RPMI8226 (cell line): ENCODE data around the gene KNSTRN.
A peak's percentile ranks its signal among the peaks of the same experiment; 100 is the strongest.

Experiments
- DNase-seq: peaks from one replicate; pipeline ENCODE4 v3.0.0-alpha.2; 2015

The KNSTRN gene

DNA sequence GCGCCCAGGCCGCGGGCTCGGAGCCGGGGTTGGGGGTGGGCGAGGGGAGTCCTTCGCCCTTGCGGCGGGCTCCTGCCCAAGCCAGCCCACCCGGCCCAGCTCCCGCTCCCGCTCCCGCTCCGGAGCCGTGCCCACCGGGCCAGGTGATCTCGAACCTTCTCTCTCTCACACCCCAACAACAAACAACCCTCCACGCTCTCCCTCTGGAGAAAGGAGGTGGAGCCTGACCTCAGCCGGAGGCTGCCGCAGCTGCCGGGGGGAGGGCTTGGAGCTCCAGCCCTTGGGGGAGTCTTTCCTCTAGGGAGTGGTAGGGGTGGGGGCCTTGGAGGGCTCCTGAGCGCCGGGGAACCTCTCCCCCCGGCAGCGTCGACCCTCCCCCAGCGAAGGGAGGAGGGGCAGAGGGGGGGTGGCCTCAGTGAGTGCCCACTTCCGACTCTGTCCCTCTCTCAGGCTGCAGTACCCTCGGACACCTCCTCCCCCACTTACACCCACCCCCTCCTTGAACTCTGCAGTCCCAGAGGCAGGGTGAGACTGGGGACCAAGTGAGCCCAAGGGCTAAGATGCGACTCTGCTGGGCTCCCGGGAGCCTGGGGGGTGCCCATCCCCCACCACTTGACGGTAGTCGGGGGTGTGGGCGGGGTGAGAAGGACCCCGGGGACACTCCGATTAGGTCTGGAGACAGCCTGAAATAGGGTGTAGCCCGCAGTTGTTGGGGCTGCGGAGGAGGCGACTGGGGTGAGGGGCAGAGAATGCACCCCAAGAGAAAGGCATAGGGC, 53.8 kb downstream of the KNSTRN start:
- DNase-seq, result peak; percentile 13

DNA sequence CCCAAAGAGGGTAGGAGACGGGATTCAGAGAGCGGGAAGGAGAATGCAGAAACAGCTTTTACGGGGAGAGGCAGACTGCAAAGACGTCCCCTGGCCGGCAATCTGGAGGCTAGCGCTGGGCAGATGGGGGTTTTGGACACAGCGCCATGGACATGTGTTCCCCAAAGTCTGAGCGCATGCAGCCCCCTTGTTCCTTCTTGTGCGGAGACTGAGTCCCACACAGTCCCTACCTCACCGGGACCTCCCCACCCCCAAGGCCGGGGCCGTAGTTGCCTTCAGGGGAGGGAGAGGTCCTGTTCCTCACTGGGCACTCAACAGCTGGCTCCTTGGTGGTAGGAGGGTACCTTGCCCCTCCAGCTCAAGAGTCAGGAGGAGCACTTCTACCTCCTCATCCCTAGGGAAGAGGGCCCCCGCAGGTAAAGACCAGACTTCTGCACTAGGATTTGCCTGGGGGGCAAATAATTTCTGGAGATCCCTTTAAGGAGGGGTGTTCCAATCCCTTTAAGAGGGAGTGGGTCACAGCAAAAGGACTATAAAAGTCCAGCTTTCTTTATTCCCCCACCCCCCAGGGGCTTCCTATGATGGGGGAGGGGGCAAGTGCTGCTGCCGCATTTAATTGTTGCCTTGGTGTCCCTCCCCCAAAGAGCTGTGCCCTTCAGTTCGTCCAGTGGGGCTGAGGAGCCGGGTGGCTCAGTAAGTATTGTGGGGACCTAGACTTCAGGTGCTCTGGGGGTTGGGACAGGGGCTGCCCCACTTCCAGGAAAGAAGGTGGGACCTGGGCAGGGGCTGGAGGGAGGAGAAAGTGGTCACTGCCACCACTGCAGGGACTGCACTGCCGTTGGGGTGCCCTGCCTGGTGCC, 54.6 kb downstream of the KNSTRN start:
- no peak for DNase-seq

DNA sequence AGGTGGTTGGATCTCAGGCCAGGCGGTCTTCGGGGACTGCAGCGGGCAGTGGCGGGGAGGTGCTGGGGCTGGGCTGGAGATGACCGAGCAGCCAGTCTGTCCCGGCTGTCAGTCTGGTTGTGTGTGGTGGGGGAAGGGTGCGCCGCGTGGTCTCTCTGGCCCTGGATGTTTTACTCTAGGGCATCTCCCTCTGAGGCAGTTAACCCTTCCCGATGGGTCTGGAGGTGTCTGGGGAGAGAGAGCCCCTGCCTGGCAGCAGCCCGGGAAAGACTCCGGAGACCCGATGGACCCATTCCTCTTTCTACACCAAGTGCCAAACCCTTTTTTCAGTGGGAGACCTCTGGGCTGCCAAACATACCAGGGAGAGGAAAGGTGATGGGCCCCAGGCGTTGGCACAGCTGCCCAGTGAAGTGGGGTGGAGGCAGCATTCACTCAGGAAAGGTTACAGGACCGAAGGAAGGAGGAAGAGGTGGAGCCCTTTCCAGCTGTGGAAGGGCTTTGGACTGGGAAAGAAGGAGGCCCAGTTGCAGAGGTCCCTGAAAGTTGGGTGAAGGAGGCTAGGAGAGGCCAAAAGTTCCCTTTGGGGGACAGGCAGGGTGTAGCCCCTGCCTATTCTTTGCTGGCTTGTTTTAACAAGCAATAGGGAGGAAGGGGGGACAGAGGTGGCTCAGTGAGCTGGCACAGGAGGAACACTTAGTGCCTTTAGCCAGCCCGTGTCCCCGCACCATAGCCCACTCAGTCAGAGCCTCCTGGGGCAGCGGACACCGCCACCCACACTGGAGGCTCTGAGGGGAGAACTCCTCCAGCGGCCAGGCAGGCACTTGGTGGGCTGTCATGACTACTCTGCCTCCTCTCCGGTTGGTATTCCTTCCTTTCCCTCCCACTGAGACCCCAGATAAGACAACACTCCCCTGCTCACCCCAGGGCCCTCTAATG, 55.5 kb downstream of the KNSTRN start:
- no peak for DNase-seq

DNA sequence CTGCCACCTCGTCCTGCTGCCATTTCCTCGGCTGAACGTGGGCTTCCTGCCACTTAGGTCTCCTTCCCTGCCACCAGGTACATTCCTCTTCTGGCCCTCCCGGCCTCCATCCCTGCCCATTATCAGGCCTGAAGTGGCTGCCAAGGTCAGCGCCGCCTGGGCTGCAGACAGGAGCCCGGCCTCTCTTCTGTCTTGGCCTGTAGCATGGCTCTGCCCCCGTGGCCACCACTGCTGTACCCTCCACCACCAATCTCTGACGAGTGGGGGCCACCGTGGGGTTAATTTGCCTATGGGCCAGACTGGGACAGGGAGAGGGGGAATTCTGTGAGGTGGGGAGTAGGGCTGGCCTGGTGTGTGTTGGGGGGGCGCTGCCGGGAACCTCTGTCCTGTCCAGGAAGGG, 56.2 kb downstream of the KNSTRN start:
- no peak for DNase-seq

DNA sequence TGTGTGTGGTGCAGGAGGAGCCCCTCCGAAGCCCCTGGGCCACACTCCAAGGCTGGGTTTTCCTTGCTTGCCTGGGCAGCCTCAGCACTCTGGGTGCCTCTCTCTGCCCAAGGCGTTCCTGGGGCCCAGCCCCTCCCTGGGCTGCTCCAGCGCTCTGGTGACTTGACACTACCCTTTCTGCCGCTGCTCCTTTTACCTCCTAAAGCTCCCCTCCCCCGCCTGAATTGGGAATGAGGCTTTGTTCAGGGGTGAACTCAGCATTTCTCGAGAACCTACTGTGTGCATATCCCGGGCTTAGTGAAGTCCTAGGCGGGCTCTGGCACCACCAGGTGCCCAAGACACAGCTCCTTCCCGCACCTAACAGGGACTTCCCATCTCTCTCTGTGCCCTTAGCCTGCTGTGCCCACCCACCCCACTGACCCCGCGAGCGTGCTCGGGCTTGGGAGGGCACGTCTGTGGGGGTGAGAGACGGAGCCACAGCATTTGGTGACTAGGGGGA, 57.0 kb downstream of the KNSTRN start:
- DNase-seq, result peak; percentile 27

DNA sequence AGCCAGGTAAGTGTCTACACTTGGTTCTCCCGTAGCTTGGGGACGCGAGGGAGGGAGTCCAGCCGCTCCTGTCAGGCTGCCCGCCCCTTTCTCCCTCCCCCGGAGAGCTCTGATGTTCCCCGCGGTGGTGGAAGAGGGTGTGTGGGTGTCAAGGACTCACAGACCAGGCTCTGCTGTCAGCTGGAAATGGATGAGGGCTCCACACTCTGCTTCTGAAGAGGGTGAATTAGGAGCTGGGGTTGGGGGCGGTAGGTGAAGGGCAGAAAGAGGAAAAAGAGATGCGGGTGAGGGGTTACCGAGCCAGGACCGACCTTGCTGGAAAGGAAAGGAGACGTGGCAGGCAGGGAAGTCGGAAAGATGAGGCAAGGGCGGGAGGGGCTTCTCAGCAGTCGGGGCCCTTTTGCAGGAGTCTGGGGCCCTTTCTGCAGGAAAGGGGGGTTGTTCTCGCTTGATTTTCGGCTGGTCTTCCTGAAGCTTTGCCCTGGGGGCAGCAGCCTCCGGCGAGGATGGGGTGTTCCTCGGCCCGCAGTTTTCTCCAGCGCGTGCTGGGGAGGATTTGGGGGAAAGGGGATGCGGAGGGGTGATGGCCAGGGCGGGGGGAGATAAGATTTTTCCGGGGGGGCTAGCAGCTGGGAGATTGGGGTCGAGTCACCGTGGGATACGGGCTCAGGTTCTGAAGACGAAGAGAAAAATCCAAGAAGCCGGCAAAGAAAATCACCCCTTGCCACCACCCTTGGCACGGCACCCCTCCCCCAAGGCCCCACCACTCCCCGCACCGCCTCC, 57.6 kb downstream of the KNSTRN start:
- peak; percentile 55 for DNase-seq

DNA sequence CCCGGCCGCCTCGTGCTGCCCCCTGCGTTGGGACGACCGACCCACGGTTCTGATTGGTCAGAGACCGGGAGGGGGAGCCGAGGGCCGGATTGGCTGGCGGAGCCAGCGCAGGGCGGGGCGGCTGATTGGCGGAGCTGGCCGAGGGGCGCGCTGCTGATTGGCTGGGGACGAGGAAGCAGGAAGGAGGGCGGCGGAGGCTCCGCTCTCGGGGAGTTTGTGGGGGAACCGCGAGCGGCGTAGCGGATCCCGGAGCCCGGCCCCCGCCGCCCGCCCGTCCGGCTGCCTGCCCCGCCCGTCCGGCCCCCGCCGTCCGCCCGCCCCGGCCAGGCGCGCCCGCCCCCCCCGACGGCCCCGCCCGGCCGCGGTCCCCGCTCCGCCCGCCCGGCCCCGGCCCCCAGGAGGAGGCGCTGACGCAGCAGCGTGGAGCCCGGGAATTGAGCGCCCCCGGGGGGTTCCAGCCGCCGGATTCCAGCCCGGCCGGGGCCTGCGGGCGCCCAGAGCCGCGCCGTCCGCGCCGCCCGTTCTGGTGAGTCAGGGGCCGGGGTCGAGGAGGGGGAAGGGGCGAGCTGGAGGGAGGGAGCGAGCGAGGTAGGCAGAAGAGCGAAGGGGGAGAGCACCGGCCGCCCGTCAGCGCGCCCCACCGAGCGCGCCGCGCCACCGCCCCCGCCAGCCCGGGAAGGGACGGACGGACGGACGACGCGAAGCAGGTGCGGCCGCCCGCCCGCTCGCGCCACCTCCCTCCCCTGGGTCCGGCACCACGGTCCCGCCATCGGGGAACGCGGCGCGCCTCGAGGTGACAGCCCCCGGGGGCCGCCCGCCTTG, 58.4 kb downstream of the KNSTRN start, which contains the start of gene BAHD1:
TSS of gene BAHD1 (plus strand) at position 211 of the 822 bp plus-strand sequence. CDS start 17,512 bp downstream, outside the sequence.
- DNase-seq, result peak; percentile 92

DNA sequence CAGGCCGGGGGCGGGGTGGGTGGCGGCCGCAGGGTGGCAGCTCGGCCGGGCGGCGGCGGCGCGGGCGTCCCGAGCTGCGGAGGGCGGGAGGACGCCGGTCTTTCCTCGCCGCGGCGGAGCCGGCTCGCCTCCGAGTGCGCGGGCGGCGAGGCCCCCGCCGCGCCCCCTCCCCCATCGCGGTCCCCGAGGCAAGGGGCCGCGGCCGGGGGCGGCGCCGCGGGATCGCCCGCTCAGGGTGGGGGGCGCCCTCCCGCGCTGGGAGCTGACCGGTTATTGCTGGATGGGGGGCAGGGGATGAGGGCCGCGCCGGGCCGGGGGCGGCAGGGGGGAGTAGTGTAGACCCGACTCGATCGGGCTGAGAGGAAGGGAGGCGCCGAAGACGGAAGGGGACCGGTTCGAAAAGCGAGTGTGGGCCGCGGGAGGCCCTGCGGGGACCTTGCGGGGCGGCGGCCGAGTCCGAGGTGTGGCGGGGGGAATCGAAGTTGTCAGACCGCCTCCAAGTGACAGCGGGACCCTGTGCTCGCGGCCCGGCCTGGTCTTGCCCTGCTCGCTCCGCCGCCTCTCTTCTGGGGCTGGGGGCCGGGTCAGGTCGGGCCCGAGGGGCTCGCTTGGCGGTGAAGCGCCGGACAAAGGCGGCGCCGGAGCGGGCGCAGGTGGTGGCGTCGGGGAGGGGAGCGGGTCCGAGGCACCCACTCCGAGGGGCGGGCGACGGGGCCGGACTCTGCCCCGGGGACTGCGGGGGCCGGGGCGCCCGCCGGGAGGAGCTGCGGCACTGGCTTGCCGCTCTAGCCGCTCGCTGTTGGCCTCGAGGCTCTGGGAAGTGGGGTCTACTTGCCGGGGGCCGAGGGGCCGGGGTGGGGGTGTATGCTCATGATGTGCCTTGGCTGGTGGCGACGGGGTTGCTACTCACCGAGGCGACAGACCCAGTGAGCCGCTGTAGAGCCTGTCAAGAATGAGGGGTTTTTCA, 59.3 kb downstream of the KNSTRN start:
- DNase-seq, result peak; percentile 14

DNA sequence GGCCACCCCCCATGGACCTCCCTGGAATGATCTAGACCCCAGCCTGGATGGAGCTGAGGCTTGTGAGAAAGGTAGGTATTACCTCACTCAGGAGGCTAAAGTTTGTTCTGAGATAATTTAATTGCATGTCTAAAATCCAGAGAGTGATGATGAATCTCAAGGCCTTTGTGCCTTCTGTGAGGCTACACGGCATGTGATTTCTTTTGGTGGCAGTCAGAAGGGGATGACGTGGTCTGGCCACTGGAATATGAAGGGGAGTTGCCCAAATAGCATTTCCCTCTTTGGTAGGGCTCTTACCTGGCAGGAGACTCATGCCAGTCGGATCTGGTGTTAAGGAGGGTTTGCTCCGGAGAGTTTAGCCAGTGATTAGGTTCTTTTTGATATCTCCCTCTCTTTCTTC, 60.7 kb downstream of the KNSTRN start:
- no peak for DNase-seq

DNA sequence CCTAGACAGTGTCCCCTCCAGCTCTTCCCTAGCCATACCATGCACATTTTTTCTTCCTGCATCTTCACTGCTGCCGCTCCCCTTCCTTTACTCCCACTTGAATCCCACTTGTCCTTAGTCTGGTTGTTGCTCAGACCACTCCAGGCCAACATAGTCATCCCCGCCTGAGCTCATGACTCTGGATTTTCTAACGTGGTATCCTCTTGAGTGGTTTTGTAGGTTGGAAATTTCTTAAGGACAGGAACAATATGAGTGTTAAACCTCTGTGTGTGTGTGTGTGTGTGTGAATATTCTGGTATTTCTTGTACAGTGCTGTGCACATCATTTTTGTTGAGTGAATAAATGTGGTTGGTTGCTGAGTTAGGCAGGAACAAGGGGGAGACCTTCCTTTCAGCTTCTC, 61.3 kb downstream of the KNSTRN start:
- DNase-seq, result no peak
